IMR-90 (cell line): ENCODE results near the gene BMP3. TPM values are rescaled to one million over a fixed set of nuclear protein-coding genes. Genes with fewer than 3 reads are reported as not detected.

Experiments used
- ATAC-seq: fragments of 200-7000 bp; cut with Tn5 transposase; 2 replicates; pipeline ENCODE4 v1.9.1; 2020; ENCODE audit warnings: low read depth, mild to moderate bottlenecking, moderate library complexity
- BruUV-seq: library from RNA; stranded (reverse); fragments of 400-500 nt; replicated peaks from 2 replicates; lab custom pipeline; 2021; lab: Mats Ljungman, UMichigan
- CTCF ChIA-PET: fragments of 300-600 bp; formaldehyde crosslinking; extraction: SDS; loops from one replicate; lab custom pipeline; 2021; ENCODE audit warnings: antibody characterized with exemption; lab: Yijun Ruan, JAX
- POLR2A ChIA-PET: fragments of 300-600 bp; sonication (Branson Sonifier 250); formaldehyde crosslinking; loops from one replicate; lab custom pipeline; 2022; ENCODE audit warnings: antibody characterized with exemption; ENCODE audit not compliant: unreplicated experiment; lab: Charles Lee
- DNase-seq: peaks from one replicate; pipeline ENCODE4 v3.0.0; 2013
- H2AFZ ChIP-seq: replicated peaks from 2 replicates; pipeline ENCODE3; 2013; ENCODE audit warnings: low read length, mild to moderate bottlenecking; ENCODE audit not compliant: poor library complexity
- H2AK5ac ChIP-seq: 2 replicates; pipeline ENCODE4 v1.6.1; 2013; ENCODE audit warnings: low read depth, low read length, inconsistent platforms
- H2AK9ac ChIP-seq: replicated peaks from 2 replicates; pipeline ENCODE3; 2013; ENCODE audit warnings: mild to moderate bottlenecking, low read depth, low read length, moderate library complexity; ENCODE audit not compliant: poor library complexity
- H2BK120ac ChIP-seq: 2 replicates; pipeline ENCODE4 v1.6.1; 2013; ENCODE audit warnings: low read depth, low read length, inconsistent platforms
- H2BK15ac ChIP-seq: 3 replicates; pipeline ENCODE4 v1.6.1; 2013; ENCODE audit warnings: low read depth, low read length, inconsistent platforms
- H2BK20ac ChIP-seq: 2 replicates; pipeline ENCODE4 v1.6.1; 2013; ENCODE audit warnings: low read depth, mild to moderate bottlenecking, inconsistent platforms, low read length, moderate library complexity
- H2BK5ac ChIP-seq: 2 replicates; pipeline ENCODE4 v1.6.1; 2013; ENCODE audit warnings: mild to moderate bottlenecking, low read depth, low read length, inconsistent platforms; ENCODE audit not compliant: poor library complexity, severe bottlenecking
- H3K14ac ChIP-seq: replicated peaks from 2 replicates; pipeline ENCODE4 v1.6.1; 2013; ENCODE audit warnings: low read depth, low read length, inconsistent platforms
- H3K18ac ChIP-seq: 2 replicates; pipeline ENCODE4 v1.6.1; 2013; ENCODE audit warnings: low read depth, low read length, control low read depth
- H3K23ac ChIP-seq: 2 replicates; pipeline ENCODE4 v1.6.1; 2013; ENCODE audit warnings: low read depth, low read length, inconsistent platforms
- H3K27ac ChIP-seq: 2 replicates; pipeline ENCODE4 v1.5.1; 2013; ENCODE audit warnings: mild to moderate bottlenecking, control low read depth, low read length; ENCODE audit not compliant: insufficient read depth
- H3K27me3 ChIP-seq: 2 replicates; pipeline ENCODE4 v1.6.1; 2013; ENCODE audit warnings: low read length; ENCODE audit not compliant: control insufficient read depth, insufficient read depth
- H3K36me3 ChIP-seq: 2 replicates; pipeline ENCODE4 v1.6.1; 2013; ENCODE audit warnings: low read length, mixed read lengths; ENCODE audit not compliant: control insufficient read depth, insufficient read depth
- H3K4ac ChIP-seq: 2 replicates; pipeline ENCODE4 v1.6.1; 2013; ENCODE audit warnings: low read depth, low read length, inconsistent platforms
- H3K4me1 ChIP-seq: 2 replicates; pipeline ENCODE4 v1.6.1; 2013; ENCODE audit warnings: low read length, mixed read lengths; ENCODE audit not compliant: control insufficient read depth, insufficient read depth
- H3K4me2 ChIP-seq: 2 replicates; pipeline ENCODE4 v1.6.1; 2013; ENCODE audit warnings: low read depth, mild to moderate bottlenecking, control low read depth, low read length, moderate library complexity
- H3K4me3 ChIP-seq: 2 replicates; pipeline ENCODE4 v1.5.1; 2013; ENCODE audit warnings: low read depth, mild to moderate bottlenecking, control low read depth, low read length, moderate library complexity; ENCODE audit not compliant: insufficient read depth
- H3K56ac ChIP-seq: 2 replicates; pipeline ENCODE4 v1.6.1; 2013; ENCODE audit warnings: low read length, inconsistent platforms; ENCODE audit not compliant: insufficient read depth; ENCODE audit errors: extremely low read depth
- H3K79me1 ChIP-seq, 2 experiments: 2 replicates each; pipeline ENCODE4 v1.6.1; 2013; ENCODE audit warnings: low read length in 2 of 2, inconsistent platforms in 1 of 2, low read depth in 1 of 2
- H3K9ac ChIP-seq: 2 replicates; pipeline ENCODE4 v1.6.1; 2013; ENCODE audit warnings: low read depth, low read length, control low read depth
- H3K9me1 ChIP-seq: 2 replicates; pipeline ENCODE4 v1.6.1; 2013; ENCODE audit warnings: low read length, inconsistent platforms; ENCODE audit not compliant: insufficient read depth
- H3K9me3 ChIP-seq: 2 replicates; pipeline ENCODE4 v1.6.1; 2013; ENCODE audit warnings: low read length; ENCODE audit not compliant: control insufficient read depth, insufficient read depth
- H4K20me1 ChIP-seq: 2 replicates; pipeline ENCODE4 v1.6.1; 2013; ENCODE audit warnings: low read length, inconsistent platforms; ENCODE audit not compliant: insufficient read depth
- H4K5ac ChIP-seq: 2 replicates; pipeline ENCODE4 v1.6.1; 2013; ENCODE audit warnings: mild to moderate bottlenecking, low read depth, low read length, control low read depth
- H4K8ac ChIP-seq, 2 experiments: 2 replicates each; pipeline ENCODE4 v1.6.1; 2013; ENCODE audit warnings: low read depth in 2 of 2, low read length in 2 of 2, control low read depth in 1 of 2, inconsistent platforms in 1 of 2
- H4K91ac ChIP-seq: 2 replicates; pipeline ENCODE4 v1.6.1; 2013; ENCODE audit warnings: low read depth, low read length, inconsistent platforms; ENCODE audit not compliant: insufficient read depth
- CEBPB ChIP-seq: IDR thresholded peaks from 2 replicates; pipeline ENCODE4 v1.6.1; 2012; ENCODE audit warnings: low read depth, low read length, improper control_type of control experiment
- MAZ ChIP-seq: IDR thresholded peaks from 2 replicates; pipeline ENCODE4 v1.6.1; 2012; ENCODE audit warnings: low read depth, mild to moderate bottlenecking, low read length, improper control_type of control experiment, moderate library complexity, borderline replicate concordance
- POLR2A ChIP-seq: IDR thresholded peaks from 2 replicates; pipeline ENCODE4 v1.6.1; 2012; ENCODE audit warnings: mild to moderate bottlenecking, low read depth, low read length
- RAD21 ChIP-seq: IDR thresholded peaks from 2 replicates; pipeline ENCODE4 v1.6.1; 2012; ENCODE audit warnings: low read length, improper control_type of control experiment
- SMC3 ChIP-seq: fragments of 150-350 bp; IDR thresholded peaks from 2 replicates; pipeline ENCODE4 v1.6.1; 2016; ENCODE audit warnings: low read depth, mild to moderate bottlenecking, antibody characterized with exemption, low read length, moderate library complexity
- WGBS, 2 experiments: methylation state at CpG; one replicate each; pipeline versions ENCODE4 v1.1.5 to v1.1.7; 2013; ENCODE audit warnings: missing lambda C conversion rate in 2 of 2; ENCODE audit not compliant: insufficient read length in 1 of 2; ENCODE audit errors: extremely low coverage in 2 of 2; 5-methylcytosine and 5-hydroxymethylcytosine counted together
- dilution Hi-C: fragments of 300-500 bp; cut with HindIII; formaldehyde crosslinking; loops from one replicate; pipeline ENCODE4 v1.14.3; 2018; ENCODE audit warnings: low sequenced_read_pairs; ENCODE audit not compliant: unreplicated experiment
- in situ Hi-C: fragments of 300-500 bp; cut with MboI; formaldehyde crosslinking; loops from 3 replicates; pipeline ENCODE4 v1.14.3; 2019; ENCODE audit warnings: low sequenced_read_pairs, inconsistent platforms, mixed read lengths
- intact Hi-C: fragments of 100-400 bp; cut with micrococcal nuclease; formaldehyde crosslinking; loops from 2 replicates; pipeline ENCODE4 v1.10.0; 2022
- polyA plus RNA-seq, 3 experiments: library from polyadenylated mRNA; depleted of rRNA; stranded (reverse); fragments of >200 nt; gene quantifications; 2 replicates each; pipeline ENCODE4 v1.2.3, GENCODE V29; 2012; ENCODE audit warnings: low replicate concordance in 1 of 3
- total RNA-seq: library from RNA; depleted of rRNA; stranded (reverse); fragments of >200 nt; gene quantifications from 2 replicates; pipeline ENCODE4 v1.2.3, GENCODE V29; 2012
- TF ChIP-seq, protein P1 (sequence below): conservative IDR thresholded peaks from 2 replicates; pipeline ENCODE4 v1.5.1; 2012; ENCODE audit warnings: mild to moderate bottlenecking, low read depth, low read length, improper control_type of control experiment

BMP3 gene
- total and polyA plus RNA-seq, 2 of the 4 experiments (the other 2 are of a cell fraction), result under 0.01 to 0.10 TPM

DNA sequence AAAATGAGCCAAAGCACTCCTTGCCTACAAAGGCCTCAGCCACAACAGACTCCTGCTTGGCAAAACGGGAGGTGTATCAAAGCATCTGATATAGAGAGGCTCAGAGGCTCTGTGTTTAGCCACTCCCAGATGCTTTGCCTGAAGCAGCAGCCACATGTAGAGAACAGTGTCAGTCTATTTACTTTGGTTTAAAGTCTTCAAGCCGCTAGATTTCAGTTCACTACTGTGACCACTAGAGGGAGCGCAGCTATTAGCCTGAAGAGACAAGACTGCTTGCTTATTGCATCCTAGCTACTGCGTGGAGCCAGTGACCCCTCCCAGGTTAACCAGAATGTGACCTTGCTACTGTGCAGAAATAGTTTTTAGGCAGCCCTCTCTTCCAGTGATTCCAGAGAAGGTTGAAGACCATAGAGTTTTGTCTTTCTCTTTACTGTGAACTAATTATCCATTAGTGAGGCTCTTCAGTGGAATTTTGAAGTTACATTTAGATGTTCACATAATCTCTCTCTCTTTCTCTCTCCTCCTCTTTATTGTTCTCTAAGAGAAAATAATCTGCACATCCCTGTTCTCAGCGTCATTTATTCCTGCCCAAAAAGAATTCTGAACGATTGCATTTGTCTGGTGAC, 39.3 kb downstream of the BMP3 start:
- H3K36me3 ChIP-seq, result no peaks in the 10 kb centered on the region
- H3K9me3 ChIP-seq, result no peaks in the 10 kb centered on the region
- peak overlapping the region in 1 of 2 experiments; percentile 37; a peak in 1 of 4 replicates for H4K8ac ChIP-seq
- H3K23ac ChIP-seq, result no peak overlapping the region
- ChIA-PET POLR2A (interaction anchor here (0.7 kb wide), 1 partner anchor 1340 kb away, joined by 3 read pairs; no protein-coding TSS in a partner anchor), CTCF (interaction anchor here (0.6 to 3.7 kb wide), 11 partner anchors 9 to 297 kb away, joined by 3 to 30 read pairs (median 5); partner anchors contain the start of gene PRKG2)
- no peak overlapping the region for H2BK20ac ChIP-seq
- peak overlapping the region; percentile 83 for H2AFZ ChIP-seq
- no peak overlapping the region for H3K9ac ChIP-seq
- WGBS, 2 experiments, result 0% methylated on average over 2 of the region's 6 CpGs; no CpG with 5 or more reads in 1 of the 2 experiments
- peak overlapping the region; percentile 3; the same call in 1 of the 2 replicates for H3K4ac ChIP-seq
- H3K4me2 ChIP-seq, result no peak overlapping the region; the same call in 1 of the 2 replicates
- no peak overlapping the region for H2AK9ac ChIP-seq
- no peaks in the 10 kb centered on the region for H4K20me1 ChIP-seq
- in situ Hi-C loops, result loop anchor here (5.0 kb wide), 1 partner anchor 282 kb away; no protein-coding TSS in a partner anchor
- H3K27ac ChIP-seq, result no peak overlapping the region
- H3K56ac ChIP-seq, result no peak overlapping the region
- no TSS peak for BruUV-seq
- H3K18ac ChIP-seq, result no peak overlapping the region
- H4K91ac ChIP-seq, result no peak overlapping the region
- no peak overlapping the region for H2BK5ac ChIP-seq
- no peak overlapping the region for H2BK120ac ChIP-seq
- intact Hi-C loops, result loop anchor here (1.0 to 10.0 kb wide), 7 partner anchors 142 to 1135 kb away; no protein-coding TSS in a partner anchor
- dilution Hi-C loops, result no loop called here
- H3K27me3 ChIP-seq, result no peaks in the 10 kb centered on the region; the same call in 1 of the 2 replicates
- H4K5ac ChIP-seq, result no peak overlapping the region
- peak; percentile 90 for DNase-seq
- peak; percentile 98 for ATAC-seq
- no peak overlapping the region for H2BK15ac ChIP-seq
- H3K79me1 ChIP-seq, result no peaks in the 10 kb centered on the region
- H3K9me1 ChIP-seq, result no peaks in the 10 kb centered on the region; the same call in 1 of the 2 replicates
- no peak overlapping the region for H3K14ac ChIP-seq
- H3K4me1 ChIP-seq, result peaks cover 2% of the 10 kb centered on the region; the same call in 1 of the 2 replicates
- no peak overlapping the region for H2AK5ac ChIP-seq
- H3K4me3 ChIP-seq, result no peak overlapping the region
- TF ChIP-seq, protein P1, sequence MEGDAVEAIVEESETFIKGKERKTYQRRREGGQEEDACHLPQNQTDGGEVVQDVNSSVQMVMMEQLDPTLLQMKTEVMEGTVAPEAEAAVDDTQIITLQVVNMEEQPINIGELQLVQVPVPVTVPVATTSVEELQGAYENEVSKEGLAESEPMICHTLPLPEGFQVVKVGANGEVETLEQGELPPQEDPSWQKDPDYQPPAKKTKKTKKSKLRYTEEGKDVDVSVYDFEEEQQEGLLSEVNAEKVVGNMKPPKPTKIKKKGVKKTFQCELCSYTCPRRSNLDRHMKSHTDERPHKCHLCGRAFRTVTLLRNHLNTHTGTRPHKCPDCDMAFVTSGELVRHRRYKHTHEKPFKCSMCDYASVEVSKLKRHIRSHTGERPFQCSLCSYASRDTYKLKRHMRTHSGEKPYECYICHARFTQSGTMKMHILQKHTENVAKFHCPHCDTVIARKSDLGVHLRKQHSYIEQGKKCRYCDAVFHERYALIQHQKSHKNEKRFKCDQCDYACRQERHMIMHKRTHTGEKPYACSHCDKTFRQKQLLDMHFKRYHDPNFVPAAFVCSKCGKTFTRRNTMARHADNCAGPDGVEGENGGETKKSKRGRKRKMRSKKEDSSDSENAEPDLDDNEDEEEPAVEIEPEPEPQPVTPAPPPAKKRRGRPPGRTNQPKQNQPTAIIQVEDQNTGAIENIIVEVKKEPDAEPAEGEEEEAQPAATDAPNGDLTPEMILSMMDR, result peak; percentile 88
- peak; percentile 28; the same call in 1 of the 2 replicates for TF ChIP-seq CEBPB
- peak; percentile 88 for TF ChIP-seq SMC3
- no peak for TF ChIP-seq MAZ
- no peak for TF ChIP-seq POLR2A
- TF ChIP-seq RAD21, result peak; percentile 89
